T-helper 2 cell treated with Interferon-gamma antibody and Interleukin-4, amounts not matched to agents 100 ng/mL and 5 ng/mL, for 36 hours (primary cell): Measurements from ENCODE around the gene FOXN4. TPM values are rescaled to one million over a fixed set of nuclear protein-coding genes. Genes with fewer than 3 reads are reported as not detected.

ENCODE experiments used
- intact Hi-C: fragments of 100-400 bp; cut with micrococcal nuclease; formaldehyde crosslinking; loops from one replicate; pipeline ENCODE4 v1.15.1; 2023
- total RNA-seq: library from RNA; stranded (reverse); gene quantifications from 2 replicates; pipeline ENCODE4 v1.2.3, GENCODE V29; 2022

Gene FOXN4
- total RNA-seq, 1 donor from 2014 or later = not detected

DNA sequence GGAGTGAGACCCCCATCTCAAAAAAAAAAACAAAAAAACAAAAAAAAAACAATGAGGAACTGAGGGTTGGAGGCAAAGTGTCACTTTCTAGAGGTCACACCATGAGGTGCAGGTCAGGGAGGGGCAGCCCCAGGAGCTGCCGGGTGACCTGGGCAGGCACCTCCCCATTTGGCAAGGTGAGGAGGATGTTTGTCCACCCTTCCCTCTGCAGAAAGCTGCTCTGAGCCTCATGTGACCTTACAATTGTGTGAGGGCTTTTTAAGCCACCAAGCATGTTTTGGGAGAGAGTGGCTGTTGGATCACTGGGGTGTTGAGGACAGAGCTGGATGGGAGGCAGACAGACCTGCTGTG lies 49.6 kb downstream of the FOXN4 start:
- intact Hi-C loops = no loop called here

DNA sequence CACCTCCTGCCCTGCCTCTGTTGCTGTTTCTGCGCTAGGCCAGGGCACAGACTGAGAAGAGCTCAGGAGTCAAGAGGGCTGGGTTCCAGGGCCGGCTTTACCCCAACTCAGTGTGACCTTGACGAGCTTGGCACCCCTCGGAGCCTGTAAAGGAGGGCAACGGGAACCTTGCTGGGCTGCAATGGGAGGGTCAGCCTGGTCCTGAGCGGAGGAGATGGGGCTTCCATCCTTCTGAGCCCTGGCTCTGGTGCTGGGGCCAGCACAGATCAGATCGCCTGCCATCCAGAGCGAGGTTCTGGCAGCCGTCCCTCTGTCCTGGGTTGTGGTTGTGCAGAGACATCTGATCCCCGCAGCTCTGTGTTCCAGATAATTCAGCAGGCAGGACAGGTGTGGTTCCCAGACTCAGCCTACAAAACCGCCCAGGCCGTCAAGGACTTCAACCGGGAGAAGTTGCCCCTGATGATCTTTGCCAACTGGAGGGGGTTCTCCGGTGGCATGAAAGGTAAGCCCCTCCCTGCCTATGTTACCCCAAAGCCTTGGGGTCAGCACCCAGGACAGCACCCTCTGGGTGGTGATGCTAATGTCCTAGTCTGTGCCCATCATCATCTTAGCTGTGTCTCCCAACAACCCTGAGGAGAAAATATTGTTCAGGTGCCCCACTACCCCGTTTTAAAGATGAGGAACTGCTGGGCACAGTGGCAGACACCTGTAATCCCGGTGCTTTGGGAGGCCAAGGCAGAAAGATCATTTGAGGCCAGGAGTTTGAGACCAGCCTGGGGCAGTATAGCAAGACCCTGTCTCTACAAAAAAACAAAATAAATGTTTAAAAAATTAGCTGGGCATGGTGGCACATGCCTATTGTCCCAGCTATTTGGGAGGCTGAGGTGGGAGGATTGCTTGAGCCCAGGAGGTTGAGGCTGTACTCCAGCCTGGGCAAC lies 50.2 kb downstream of the FOXN4 start:
- intact Hi-C loops = no loop called here

- intact Hi-C loops = no loop called here
Measured at GRCh38 chr12:109258201-109258600, 50.9 kb downstream of the FOXN4 start.

DNA sequence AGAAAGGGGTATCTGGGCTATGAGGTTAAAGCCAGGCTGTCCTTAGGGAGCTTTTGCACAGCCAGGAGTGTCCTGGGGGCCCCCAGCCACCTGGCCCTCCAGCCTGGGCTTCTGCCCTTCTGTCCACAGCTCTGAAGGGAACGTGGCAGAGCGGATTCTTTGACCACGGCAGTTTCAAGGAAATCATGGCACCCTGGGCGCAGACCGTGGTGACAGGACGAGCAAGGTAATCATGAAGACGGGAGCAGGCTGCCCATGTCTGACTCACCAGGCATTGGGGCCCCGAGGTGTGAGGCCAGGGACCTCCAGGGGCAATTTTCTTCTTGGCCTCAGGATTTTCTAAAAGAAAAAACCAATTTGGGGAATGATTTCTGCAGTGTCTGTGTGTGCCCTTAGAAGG lies 53.1 kb downstream of the FOXN4 start:
- intact Hi-C loops = no loop called here

DNA sequence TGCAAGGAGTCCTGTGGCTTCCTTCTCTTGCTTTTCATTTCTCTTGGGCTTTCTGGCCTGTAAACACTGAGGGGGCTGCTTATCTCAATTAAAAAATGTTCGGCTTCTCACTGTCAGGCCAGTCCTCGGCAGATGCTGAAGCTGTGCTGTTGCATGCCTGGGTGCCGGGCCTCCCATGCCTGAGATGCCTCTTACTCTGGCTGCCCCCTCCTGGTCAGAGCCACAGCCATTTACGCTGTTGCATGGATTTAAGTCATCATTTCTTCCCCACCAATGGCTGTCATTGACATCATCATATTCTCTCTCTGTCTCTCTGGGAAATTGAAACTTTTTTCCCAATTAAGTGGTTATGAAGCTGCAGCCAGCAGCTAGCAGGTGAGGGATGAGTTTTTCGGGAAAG lies 53.7 kb downstream of the FOXN4 start:
- intact Hi-C loops = no loop called here

- intact Hi-C loops = no loop called here
Measured at GRCh38 chr12:109253913-109254544, 55.1 kb downstream of the FOXN4 start.

- intact Hi-C loops = no loop called here
Measured at GRCh38 chr12:109252799-109253198, 56.3 kb downstream of the FOXN4 start.

- intact Hi-C loops = no loop called here
Measured at GRCh38 chr12:109250523-109250922, 58.6 kb downstream of the FOXN4 start.

GRCh38 chr12:109247831-109248654 lies 61.0 kb downstream of the FOXN4 start:
- intact Hi-C loops = no loop called here

- intact Hi-C loops = no loop called here
Measured at GRCh38 chr12:109246221-109246620, 62.9 kb downstream of the FOXN4 start.

- intact Hi-C loops = no loop called here
Measured at GRCh38 chr12:109244073-109244472, 65.0 kb downstream of the FOXN4 start.

DNA sequence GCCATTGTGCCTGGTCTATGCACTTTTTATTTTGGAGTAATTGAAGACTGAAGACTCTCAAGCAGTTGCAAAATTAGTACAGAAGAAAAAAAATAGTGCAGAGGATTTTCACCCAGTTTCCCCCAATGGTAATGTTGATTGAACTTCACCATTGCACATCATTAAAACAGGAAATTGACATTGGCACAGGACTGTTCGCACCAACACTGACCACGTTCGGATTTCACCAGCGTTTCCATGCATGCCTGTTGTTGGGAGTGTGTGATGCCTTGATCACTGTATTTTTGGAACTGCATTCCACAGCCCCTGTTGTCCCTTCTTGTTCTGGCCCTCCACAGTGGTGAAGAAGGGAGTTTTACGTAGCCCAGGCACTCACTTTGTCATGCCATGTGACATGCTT lies 67.1 kb downstream of the FOXN4 start:
- intact Hi-C loops = no loop called here

- intact Hi-C loops = no loop called here
Measured at GRCh38 chr12:109240365-109240764, 68.7 kb downstream of the FOXN4 start.

GRCh38 chr12:109239691-109240090 lies 69.4 kb downstream of the FOXN4 start:
- intact Hi-C loops = no loop called here

DNA sequence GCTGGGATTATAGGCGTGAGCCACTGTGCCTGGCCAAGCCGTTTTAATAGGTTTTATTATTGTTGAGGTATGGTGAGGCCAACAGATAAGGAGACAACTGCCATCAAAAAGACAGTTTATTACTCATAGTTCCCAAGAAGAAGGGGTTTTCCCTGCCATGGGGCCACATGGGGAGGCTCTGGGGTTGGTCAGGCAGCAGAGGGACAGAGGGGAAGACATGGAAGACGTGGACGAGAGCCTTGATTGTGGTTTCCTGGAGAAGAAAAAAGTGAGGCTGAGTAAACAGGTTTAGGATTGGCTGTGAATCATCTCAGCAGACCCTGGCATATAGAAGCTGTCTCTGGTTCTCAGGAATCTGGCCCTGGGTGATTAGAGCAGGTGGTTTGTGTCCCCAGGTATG lies 69.9 kb downstream of the FOXN4 start:
- intact Hi-C loops = no loop called here

- intact Hi-C loops = no loop called here
Measured at GRCh38 chr12:109236257-109236656, 72.8 kb downstream of the FOXN4 start.

GRCh38 chr12:109234012-109234411 lies 75.1 kb downstream of the FOXN4 start:
- intact Hi-C loops = no loop called here

DNA sequence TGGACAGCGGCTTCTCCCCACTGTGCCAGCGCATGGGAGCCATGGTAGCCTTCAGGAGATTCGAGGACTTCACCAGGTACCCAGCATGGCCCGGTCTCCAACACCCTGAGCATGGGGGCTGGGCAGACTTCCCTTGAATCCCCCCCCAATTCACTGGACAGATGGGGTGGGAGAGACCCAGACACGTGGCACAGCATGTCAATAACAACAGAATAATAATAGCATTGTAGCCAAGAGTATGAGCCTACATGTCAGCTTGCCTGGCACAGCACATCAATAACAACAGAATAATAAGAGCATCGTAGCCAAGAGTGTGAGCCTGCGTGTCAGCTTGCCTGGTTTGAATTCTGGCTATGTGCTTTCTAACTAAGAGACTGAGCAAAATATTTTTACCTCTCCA lies 76.4 kb downstream of the FOXN4 start:
- intact Hi-C loops = no loop called here

DNA sequence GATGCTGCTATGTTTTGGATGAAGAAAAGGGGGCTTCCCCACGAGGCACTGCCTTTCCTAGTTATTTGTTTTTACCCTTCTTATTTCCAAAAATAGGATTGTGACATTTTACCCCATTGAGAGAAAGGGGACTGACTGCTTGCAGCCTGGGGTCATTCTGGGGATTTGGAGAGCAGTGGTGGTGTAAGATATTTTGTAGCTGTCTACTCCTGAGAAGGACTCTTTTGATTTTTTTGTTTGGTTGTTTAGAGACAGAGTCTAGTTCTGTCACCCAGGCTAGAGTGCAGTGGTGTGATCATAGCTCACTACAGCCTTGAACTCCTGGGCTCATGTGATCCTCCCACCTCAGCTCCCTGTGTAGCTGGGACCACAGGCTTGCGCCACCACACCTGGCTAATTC lies 78.9 kb downstream of the FOXN4 start:
- intact Hi-C loops = no loop called here

DNA sequence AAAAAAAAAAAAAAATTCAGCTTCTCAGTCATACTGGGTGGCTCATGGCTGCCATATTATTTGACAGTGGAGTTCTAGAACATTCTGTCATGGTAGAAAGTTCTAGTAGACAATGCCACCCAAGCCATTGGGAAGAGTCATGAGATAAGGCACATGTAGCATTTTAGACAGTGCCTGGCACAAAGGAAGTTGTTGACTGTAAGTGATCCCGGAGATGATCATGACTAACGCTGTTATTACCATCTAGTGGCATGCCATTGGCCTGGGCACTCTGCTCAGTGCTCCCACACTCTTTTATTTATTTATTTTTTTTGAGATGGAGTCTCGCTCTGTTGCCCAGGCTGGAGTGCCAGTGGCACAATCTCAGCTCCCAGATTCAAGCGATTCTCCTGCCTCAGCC lies 80.4 kb downstream of the FOXN4 start:
- intact Hi-C loops = no loop called here
